ENCODE results near the gene PRKG1.

Gene PRKG1

GRCh38 chr10:52316500-52316899 lies 1242.2 kb downstream of the PRKG1 start:
- H3K9me3 ChIP-seq (ENCODE audit: insufficient read depth, low read length, severe bottlenecking): no peaks in the 10 kb centered on the region
- DNase-seq: no peak
- no peaks in the 10 kb centered on the region for H3K79me2 ChIP-seq (ENCODE audit: insufficient read depth, low read length)
- H3K4me1 ChIP-seq (ENCODE audit: insufficient read depth, low read length): no peaks in the 10 kb centered on the region
- no peak for TF ChIP-seq CTCF (IDR thresholded peaks at IDR 0.05; ENCODE audit: borderline replicate concordance, extremely low read depth, low read length, poor library complexity, severe bottlenecking)
- no peak for TF ChIP-seq EZH2 (IDR thresholded peaks at IDR 0.05; ENCODE audit: borderline replicate concordance, low read depth, low read length, severe bottlenecking)
- H3K4me2 ChIP-seq (ENCODE audit: insufficient read depth, low read length): no peak overlapping the region
- H4K20me1 ChIP-seq (ENCODE audit: insufficient read depth, low read length): no peaks in the 10 kb centered on the region
- no peak overlapping the region for H3K27ac ChIP-seq (ENCODE audit: low read length)
- ATAC-seq (ENCODE audit: insufficient read depth, low read depth): no peak
- H3K27me3 ChIP-seq (ENCODE audit: insufficient read depth, low read length, poor library complexity): no peaks in the 10 kb centered on the region
- no peak overlapping the region for H2AFZ ChIP-seq (ENCODE audit: low read depth, low read length)
- H3K36me3 ChIP-seq (ENCODE audit: insufficient read depth, low read length): no peaks in the 10 kb centered on the region
- H3K9ac ChIP-seq (ENCODE audit: low read depth, low read length): no peak overlapping the region
- no peak overlapping the region for H3K4me3 ChIP-seq (ENCODE audit: low read depth in 1 of 2, low read length in 2 of 2)

DNA sequence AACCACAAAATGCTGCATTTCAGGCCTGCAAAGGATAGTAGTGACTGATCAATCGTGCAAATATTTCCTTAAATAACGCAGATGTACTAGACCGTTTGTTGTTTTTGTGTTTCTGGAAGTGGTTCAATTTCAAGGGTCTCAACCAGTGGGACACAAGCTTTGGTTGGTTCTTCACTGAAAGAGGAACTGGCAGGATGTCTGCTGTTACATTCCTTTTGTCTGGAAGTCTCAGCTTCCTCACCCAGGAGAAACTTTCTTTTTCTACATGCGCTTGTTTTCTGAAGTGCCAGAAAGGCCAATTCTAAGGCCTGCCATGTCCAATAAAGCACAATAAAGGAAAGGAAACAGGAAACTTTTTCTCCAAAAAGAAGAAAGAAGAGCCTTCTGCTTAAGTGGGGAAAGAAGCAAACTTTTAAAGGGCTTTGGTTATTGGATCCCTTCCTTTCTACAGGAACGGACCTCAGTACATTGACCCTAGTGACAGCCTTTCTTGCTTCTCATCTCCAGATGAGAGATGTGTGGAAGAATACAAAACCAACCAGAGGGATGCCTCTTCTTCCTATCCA lies 1243.9 kb downstream of the PRKG1 start:
- H3K9me3 ChIP-seq (ENCODE audit: insufficient read depth, low read length, severe bottlenecking): no peaks in the 10 kb centered on the region
- no peak overlapping the region for H3K9ac ChIP-seq (ENCODE audit: low read depth, low read length)
- H3K27me3 ChIP-seq (ENCODE audit: insufficient read depth, low read length, poor library complexity): no peaks in the 10 kb centered on the region
- H2AFZ ChIP-seq (ENCODE audit: low read depth, low read length): no peak overlapping the region
- H3K27ac ChIP-seq (ENCODE audit: low read length): no peak overlapping the region
- DNase-seq: no peak
- H3K4me2 ChIP-seq (ENCODE audit: insufficient read depth, low read length): no peak overlapping the region
- ATAC-seq (ENCODE audit: insufficient read depth, low read depth): no peak
- H3K4me3 ChIP-seq (ENCODE audit: low read depth in 1 of 2, low read length in 2 of 2): no peak overlapping the region
- TF ChIP-seq CTCF (IDR thresholded peaks at IDR 0.05; ENCODE audit: borderline replicate concordance, extremely low read depth, low read length, poor library complexity, severe bottlenecking) (no peak), EZH2 (IDR thresholded peaks at IDR 0.05; ENCODE audit: borderline replicate concordance, low read depth, low read length, severe bottlenecking) (no peak)
- no peaks in the 10 kb centered on the region for H3K36me3 ChIP-seq (ENCODE audit: insufficient read depth, low read length)
- H4K20me1 ChIP-seq (ENCODE audit: insufficient read depth, low read length): no peaks in the 10 kb centered on the region
- H3K4me1 ChIP-seq (ENCODE audit: insufficient read depth, low read length): no peaks in the 10 kb centered on the region
- no peaks in the 10 kb centered on the region for H3K79me2 ChIP-seq (ENCODE audit: insufficient read depth, low read length)

- DNase-seq: no peak
These were observed 1244.7 kb downstream of the PRKG1 start for GRCh38 chr10:52318822-52319464.

GRCh38 chr10:52319926-52320325 lies 1245.6 kb downstream of the PRKG1 start:
- H3K27me3 ChIP-seq (ENCODE audit: insufficient read depth, low read length, poor library complexity): no peaks in the 10 kb centered on the region
- H3K36me3 ChIP-seq (ENCODE audit: insufficient read depth, low read length): no peaks in the 10 kb centered on the region
- no peak for DNase-seq
- H3K79me2 ChIP-seq (ENCODE audit: insufficient read depth, low read length): no peaks in the 10 kb centered on the region
- H3K4me1 ChIP-seq (ENCODE audit: insufficient read depth, low read length): no peaks in the 10 kb centered on the region
- no peaks in the 10 kb centered on the region for H3K9me3 ChIP-seq (ENCODE audit: insufficient read depth, low read length, severe bottlenecking)
- H2AFZ ChIP-seq (ENCODE audit: low read depth, low read length): no peak overlapping the region
- H3K4me2 ChIP-seq (ENCODE audit: insufficient read depth, low read length): no peak overlapping the region
- TF ChIP-seq EZH2 (IDR thresholded peaks at IDR 0.05; ENCODE audit: borderline replicate concordance, low read depth, low read length, severe bottlenecking) (no peak), CTCF (IDR thresholded peaks at IDR 0.05; ENCODE audit: borderline replicate concordance, extremely low read depth, low read length, poor library complexity, severe bottlenecking) (no peak)
- H4K20me1 ChIP-seq (ENCODE audit: insufficient read depth, low read length): no peaks in the 10 kb centered on the region
- no peak overlapping the region for H3K27ac ChIP-seq (ENCODE audit: low read length)
- no peak for ATAC-seq (ENCODE audit: insufficient read depth, low read depth)
- H3K4me3 ChIP-seq (ENCODE audit: low read depth in 1 of 2, low read length in 2 of 2): no peak overlapping the region
- H3K9ac ChIP-seq (ENCODE audit: low read depth, low read length): no peak overlapping the region

More at GRCh38 chr10:52318822-52319464, 1244.7 kb downstream of the PRKG1 start:
- ATAC-seq (ENCODE audit: insufficient read depth, low read depth): no peak
- H3K9ac ChIP-seq (ENCODE audit: low read depth, low read length): no peak overlapping the region
- H3K36me3 ChIP-seq (ENCODE audit: insufficient read depth, low read length): no peaks in the 10 kb centered on the region
- no peak overlapping the region for H3K27ac ChIP-seq (ENCODE audit: low read length)
- no peak overlapping the region for H3K4me3 ChIP-seq (ENCODE audit: low read depth in 1 of 2, low read length in 2 of 2)
- H3K4me2 ChIP-seq (ENCODE audit: insufficient read depth, low read length): no peak overlapping the region
- no peaks in the 10 kb centered on the region for H3K79me2 ChIP-seq (ENCODE audit: insufficient read depth, low read length)
- H4K20me1 ChIP-seq (ENCODE audit: insufficient read depth, low read length): no peaks in the 10 kb centered on the region
- no peaks in the 10 kb centered on the region for H3K9me3 ChIP-seq (ENCODE audit: insufficient read depth, low read length, severe bottlenecking)
- H3K27me3 ChIP-seq (ENCODE audit: insufficient read depth, low read length, poor library complexity): no peaks in the 10 kb centered on the region
- H3K4me1 ChIP-seq (ENCODE audit: insufficient read depth, low read length): no peaks in the 10 kb centered on the region
- no peak for TF ChIP-seq EZH2 (IDR thresholded peaks at IDR 0.05; ENCODE audit: borderline replicate concordance, low read depth, low read length, severe bottlenecking)
- H2AFZ ChIP-seq (ENCODE audit: low read depth, low read length): no peak overlapping the region
